ENCODE results near the gene IL13. TPM values are rescaled to one million over a fixed set of nuclear protein-coding genes. Genes with fewer than 3 reads are reported as not detected.

Gene IL13
- total RNA-seq, 1 donor from 2014 or later: not detected

- DNase-seq (ENCODE audit: low spot score in 2 of 2) (no peak), FAIRE-seq (no peak)
Measured at GRCh38 chr5:132669455-132669820, 11.5 kb downstream of the IL13 start.

DNA sequence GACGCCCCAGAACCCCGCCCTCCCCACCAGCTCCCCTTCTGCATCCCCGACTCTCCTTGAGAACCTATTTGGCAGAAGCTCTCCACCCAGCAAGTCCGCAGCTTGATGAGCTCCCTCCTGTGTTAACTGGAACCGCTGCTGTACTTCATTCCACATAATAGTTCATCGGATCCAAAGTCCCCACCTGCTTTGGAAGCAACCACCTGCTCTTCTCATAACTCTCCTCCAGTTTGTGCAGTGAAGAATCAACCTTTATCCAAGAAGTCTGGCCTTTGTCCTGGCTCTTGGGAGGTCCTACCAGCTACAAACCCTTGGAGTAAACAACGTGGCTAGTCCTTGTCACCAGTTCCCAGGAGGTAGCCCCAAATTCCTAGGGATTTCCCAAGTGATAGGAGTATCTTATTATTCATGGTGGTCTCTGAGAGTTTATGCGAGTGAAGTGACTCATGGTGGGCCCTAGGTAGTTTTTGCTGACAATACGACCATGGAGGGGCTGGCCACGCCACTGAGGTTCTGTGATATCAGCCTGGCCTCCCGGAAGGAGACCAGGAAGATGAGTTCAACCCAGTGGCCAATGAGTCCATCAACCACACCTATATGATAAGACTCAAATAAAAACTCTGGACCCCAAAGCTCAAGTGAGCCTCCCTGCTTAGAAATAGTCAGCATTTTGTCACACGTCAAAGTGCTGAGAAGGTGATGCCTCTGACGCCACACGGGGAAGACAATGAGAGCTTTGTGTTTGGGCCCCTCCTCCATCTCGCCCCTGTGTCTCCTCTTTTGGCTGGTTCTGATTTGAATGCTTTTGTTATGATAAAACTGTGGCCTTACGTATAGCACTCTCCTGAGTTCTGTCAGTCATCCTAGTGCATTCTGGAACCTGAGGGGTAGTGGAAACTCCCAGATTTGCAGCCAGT is 12.3 kb downstream of the IL13 start:
- FAIRE-seq (no peak), DNase-seq (ENCODE audit: low spot score in 2 of 2) (no peak)

GRCh38 chr5:132671000-132671399 is 13.0 kb downstream of the IL13 start:
- no peak for FAIRE-seq

DNA sequence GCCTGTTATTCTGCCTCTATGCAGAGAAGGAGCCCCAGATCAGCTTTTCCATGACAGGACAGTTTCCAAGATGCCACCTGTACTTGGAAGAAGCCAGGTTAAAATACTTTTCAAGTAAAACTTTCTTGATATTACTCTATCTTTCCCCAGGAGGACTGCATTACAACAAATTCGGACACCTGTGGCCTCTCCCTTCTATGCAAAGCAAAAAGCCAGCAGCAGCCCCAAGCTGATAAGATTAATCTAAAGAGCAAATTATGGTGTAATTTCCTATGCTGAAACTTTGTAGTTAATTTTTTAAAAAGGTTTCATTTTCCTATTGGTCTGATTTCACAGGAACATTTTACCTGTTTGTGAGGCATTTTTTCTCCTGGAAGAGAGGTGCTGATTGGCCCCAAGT is 15.5 kb downstream of the IL13 start:
- DNase-seq (ENCODE audit: low spot score in 2 of 2): no peak
- no peak for FAIRE-seq

More at GRCh38 chr5:132671000-132671399, 13.0 kb downstream of the IL13 start:
- DNase-seq (ENCODE audit: low spot score in 2 of 2): no peak

GRCh38 chr5:132673939-132674630 is 16.1 kb downstream of the IL13 start, which contains the start of gene IL4:
TSS of gene IL4 (plus strand) at chr5:132673989. CDS start at chr5:132674051, 62 bp downstream.
- DNase-seq (ENCODE audit: low spot score in 2 of 2): no peak
- FAIRE-seq: no peak

GRCh38 chr5:132674671-132675506 is 16.9 kb downstream of the IL13 start:
- FAIRE-seq (no peak), DNase-seq (ENCODE audit: low spot score in 2 of 2) (no peak)

DNA sequence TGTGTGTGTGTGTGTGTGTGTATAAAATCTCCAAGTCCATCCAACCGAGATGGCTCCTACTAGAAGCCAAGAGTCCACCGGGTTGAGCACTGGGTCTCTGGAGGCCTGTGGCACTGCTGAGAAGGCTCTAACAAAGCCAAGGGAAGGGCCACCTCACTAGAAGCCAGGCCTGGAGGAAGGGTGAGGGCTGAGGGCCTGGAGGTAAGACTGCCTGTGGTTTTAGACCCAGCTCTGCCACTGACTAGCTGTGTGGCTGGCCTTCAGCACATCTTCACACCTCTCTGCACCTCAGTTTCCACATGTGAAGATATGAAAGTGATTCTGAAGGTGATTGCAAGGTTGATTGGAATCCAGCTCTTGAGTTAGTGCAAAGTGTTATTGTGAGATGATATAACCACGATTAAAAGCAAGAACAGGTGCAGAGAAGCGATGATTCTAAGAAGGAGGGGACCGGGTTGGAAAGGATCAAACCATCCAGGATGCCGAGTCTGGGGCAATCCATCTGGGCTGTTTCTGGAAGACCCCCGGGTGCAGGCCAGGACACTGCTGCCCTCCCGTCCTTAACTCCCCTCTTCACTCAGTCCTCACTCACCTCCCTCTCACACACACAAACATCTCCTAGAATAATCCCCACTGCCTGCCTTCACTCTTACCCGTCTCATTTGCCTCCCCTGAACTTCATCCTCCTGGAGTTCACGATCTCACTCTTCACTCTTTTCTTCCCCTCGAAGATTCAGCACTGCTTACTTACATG is 18.1 kb downstream of the IL13 start:
- no peak for FAIRE-seq

GRCh38 chr5:132677191-132677590 is 19.2 kb downstream of the IL13 start:
- no peak for DNase-seq (ENCODE audit: low spot score in 2 of 2)

More for the DNA sequence above, 18.1 kb downstream of the IL13 start:
- DNase-seq (ENCODE audit: low spot score in 2 of 2): no peak

GRCh38 chr5:132677682-132678400 is 19.9 kb downstream of the IL13 start:
- FAIRE-seq: no peak
- no peak for DNase-seq (ENCODE audit: low spot score in 2 of 2)

More at GRCh38 chr5:132677191-132677590, 19.2 kb downstream of the IL13 start:
- FAIRE-seq: no peak

DNA sequence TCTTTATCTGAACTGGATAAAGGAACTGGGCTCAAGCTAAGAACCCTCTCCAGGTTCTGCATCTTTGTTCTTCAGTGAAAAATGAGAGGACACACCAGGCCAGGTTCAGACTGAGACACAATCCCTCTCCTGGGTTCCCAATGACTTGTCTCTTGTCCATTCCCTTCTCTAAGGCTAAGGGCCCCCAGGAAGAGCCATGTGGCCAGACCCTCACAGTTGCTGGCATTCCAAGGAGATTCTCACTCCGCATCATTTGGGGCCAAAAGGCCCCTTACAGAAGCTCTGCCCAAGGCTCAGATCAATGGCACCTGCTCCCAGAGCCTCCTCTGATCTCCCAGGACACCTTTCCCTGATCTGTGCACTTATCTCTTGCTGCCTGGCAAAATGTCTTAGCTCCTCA is 20.8 kb downstream of the IL13 start:
- DNase-seq (ENCODE audit: low spot score in 2 of 2): no peak
- FAIRE-seq: no peak

DNA sequence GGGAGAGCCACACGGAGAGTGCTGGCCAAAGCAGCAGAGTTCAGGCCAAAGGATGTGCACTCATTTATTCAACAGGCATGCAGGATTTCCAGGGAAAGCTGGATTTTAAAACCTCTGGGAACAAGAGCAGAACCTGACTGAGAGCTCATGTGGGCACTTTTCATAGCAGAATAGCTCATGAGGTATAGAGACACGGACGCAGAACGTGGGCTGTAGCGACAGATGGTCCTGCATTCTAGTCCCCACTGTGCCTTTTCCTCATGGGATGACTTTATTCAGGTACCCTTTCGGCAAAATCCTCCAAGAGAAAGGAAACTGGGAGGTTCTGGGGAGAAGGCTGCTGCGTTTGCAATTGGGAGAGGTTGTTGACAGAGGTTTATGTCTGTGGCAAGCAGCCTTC is 21.2 kb downstream of the IL13 start:
- DNase-seq (ENCODE audit: low spot score in 2 of 2) (no peak), FAIRE-seq (no peak)

DNA sequence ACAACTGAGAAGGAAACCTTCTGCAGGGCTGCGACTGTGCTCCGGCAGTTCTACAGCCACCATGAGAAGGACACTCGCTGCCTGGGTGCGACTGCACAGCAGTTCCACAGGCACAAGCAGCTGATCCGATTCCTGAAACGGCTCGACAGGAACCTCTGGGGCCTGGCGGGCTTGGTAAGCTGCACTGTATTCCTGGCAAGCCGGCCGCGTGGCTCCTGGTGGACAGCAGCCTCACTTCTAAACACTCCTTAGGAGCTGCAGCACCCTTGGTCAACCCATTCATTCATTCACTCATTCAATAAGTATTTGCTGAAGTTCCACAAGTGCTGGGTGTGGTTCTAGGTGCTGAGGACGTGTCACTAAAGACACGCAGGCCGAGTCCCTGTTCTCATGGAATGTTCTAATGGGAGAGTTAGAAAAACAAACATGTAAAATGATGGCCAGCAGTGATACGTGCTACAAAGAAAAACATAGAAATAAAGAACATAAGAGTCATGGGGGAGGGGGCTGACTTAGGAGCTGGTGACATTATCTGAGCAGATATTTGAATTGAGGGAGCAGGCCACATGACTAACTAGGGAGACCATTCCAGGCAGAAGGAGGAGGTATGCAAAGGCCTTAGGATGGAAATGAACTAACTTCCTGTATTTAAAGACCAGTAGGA is 21.9 kb downstream of the IL13 start:
- no peak for FAIRE-seq
- DNase-seq (ENCODE audit: low spot score in 2 of 2): no peak

DNA sequence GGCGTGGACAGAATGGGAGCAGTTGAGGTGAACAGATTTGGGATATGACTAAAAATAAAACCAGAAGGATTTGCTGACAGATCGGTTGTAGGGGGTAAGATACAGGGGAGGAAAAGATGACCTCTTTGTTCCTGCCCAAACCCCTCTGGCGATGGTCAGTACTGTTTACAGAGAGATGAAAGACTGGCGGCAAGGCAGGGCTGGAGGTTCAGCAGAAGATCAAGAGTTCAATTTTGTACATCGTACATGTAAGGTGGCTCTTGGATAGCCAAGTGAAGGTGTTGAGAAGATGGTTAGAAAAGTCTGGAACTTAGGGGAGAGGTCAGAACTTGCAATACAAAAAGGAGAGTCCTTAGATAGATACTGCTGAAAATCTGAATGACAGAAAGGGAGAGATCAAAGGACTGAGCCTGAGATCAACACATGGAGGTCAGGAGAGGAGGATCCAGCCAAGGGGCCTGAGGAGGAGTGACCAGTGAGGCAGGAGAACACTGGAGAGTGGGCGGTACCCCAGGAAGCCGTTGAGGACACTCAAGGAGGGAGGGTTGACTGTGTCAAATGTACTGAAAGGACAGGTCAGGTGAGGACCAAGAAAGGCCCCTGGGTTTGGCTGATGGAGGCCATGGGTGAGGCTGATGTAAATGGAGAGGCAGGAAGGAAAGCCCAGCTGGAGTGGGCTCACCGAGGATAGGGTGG is 23.0 kb downstream of the IL13 start:
- no peak for DNase-seq (ENCODE audit: low spot score in 2 of 2)
- no peak for FAIRE-seq

DNA sequence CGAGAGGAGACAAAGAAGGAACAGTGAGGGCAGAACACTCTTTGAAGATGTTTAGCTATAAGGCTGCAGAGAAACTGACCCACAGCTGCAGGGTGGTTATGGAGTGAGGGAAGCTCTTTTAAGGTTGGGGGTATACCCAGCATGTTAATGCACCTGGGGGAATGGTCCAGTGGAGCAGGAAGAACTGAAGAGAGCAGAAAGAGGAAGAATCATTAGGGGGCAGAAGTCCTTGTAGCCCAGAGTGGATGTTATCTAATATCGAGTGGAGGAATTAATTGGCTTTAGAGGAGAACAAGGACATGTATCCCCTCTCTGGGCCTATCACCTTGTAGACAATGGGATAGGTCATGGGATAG is 23.5 kb downstream of the IL13 start:
- DNase-seq (ENCODE audit: low spot score in 2 of 2): no peak
- FAIRE-seq: no peak

DNA sequence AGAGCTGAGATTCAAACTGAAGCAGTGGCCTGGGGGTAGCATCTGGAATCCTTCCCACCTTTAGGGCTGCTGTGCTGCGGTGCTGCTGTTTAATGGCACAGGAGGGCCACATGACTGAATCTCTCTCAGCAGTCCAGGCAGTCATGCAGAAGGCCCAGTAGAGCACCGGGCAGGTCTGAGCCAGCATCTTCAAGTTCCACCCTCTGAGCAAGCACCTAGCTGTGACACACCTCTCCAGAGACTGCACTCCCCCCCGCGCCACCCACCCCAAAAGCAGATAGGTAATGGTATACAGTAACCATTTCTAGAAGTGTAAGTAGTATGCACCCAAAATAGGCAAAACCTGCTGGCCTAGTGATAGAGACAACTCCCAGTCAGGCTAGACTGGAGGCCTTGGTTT is 24.0 kb downstream of the IL13 start:
- DNase-seq (ENCODE audit: low spot score in 2 of 2) (no peak), FAIRE-seq (no peak)

GRCh38 chr5:132684491-132684890 is 26.5 kb downstream of the IL13 start:
- FAIRE-seq (no peak), DNase-seq (ENCODE audit: low spot score in 2 of 2) (no peak)

DNA sequence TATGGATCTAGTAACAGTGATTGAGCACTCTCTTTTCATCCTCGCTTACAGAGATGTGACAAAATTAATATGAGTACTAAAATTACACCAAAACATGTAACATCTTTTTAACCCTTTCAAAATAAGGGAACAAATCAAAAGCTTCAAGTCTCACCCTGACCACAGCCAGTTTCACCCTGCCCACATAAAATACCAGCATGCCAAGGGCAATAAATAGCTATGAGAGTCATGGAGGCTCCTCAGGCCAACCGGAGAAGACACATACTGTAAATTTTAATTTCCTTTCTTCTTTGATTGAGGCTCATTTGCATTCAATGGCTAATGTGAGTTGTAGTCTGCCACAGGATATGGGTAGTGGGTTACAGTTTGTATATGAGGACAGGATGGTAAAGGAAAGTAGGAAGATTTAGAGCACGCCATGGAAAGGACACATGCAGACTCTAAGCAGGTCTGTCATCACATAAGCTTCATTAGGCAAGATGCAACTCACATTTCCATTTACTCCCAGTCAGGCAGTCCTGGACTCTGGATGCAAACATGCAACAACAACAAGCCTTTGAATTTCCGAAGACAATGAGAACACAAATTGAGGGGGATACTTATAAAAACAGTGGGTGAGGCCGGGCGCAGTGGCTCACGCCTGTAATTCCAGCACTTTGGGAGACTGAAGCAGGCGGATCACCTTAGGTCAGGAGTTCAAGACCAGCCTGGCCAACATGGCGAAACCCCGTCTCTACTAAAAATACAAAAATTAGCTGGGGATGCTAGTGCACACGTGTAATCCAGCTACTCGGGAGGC is 27.1 kb downstream of the IL13 start:
- FAIRE-seq: no peak
- no peak for DNase-seq (ENCODE audit: low spot score in 2 of 2)

All from frontal cortex (tissue), 4 donors.